SU-DHL-6 (cell line): ENCODE results near the gene CCR2.

Experiments
- EZH2phosphoT487 ChIP-seq: fragments of 200-600 bp; sonication (generic), shearing (Covaris generic); conservative IDR thresholded peaks from 2 replicates; pipeline ENCODE4 v1.6.1; 2018; ENCODE audit warnings: mild to moderate bottlenecking, antibody characterized with exemption, low read length, moderate library complexity, mixed read lengths
- TF ChIP-seq, protein P1 (sequence below): fragments of 200-600 bp; sonication (generic); IDR thresholded peaks from one replicate; pipeline ENCODE4 v1.5.1; 2017; ENCODE audit warnings: antibody characterized with exemption, mild to moderate bottlenecking, low read length, moderate library complexity; ENCODE audit not compliant: insufficient read depth, poor library complexity, severe bottlenecking

GRCh38 chr3:46409739-46410489 lies 56.0 kb downstream of the CCR2 start:
- TF ChIP-seq, protein P1, sequence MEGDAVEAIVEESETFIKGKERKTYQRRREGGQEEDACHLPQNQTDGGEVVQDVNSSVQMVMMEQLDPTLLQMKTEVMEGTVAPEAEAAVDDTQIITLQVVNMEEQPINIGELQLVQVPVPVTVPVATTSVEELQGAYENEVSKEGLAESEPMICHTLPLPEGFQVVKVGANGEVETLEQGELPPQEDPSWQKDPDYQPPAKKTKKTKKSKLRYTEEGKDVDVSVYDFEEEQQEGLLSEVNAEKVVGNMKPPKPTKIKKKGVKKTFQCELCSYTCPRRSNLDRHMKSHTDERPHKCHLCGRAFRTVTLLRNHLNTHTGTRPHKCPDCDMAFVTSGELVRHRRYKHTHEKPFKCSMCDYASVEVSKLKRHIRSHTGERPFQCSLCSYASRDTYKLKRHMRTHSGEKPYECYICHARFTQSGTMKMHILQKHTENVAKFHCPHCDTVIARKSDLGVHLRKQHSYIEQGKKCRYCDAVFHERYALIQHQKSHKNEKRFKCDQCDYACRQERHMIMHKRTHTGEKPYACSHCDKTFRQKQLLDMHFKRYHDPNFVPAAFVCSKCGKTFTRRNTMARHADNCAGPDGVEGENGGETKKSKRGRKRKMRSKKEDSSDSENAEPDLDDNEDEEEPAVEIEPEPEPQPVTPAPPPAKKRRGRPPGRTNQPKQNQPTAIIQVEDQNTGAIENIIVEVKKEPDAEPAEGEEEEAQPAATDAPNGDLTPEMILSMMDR = no peak
- TF ChIP-seq EZH2phosphoT487 = no peak
